IMR-90 (cell line): ENCODE results near the gene MICALL2. TPM values are rescaled to one million over a fixed set of nuclear protein-coding genes. Genes with fewer than 3 reads are reported as not detected.

Experiments
- ATAC-seq: fragments of 200-7000 bp; cut with Tn5 transposase; 2 replicates; pipeline ENCODE4 v1.9.1; 2020; ENCODE audit warnings: low read depth, mild to moderate bottlenecking, moderate library complexity
- BruUV-seq: library from RNA; stranded (reverse); fragments of 400-500 nt; replicated peaks from 2 replicates; lab custom pipeline; 2021; lab: Mats Ljungman, UMichigan
- CTCF ChIA-PET: fragments of 300-600 bp; formaldehyde crosslinking; extraction: SDS; loops from one replicate; lab custom pipeline; 2021; ENCODE audit warnings: antibody characterized with exemption; lab: Yijun Ruan, JAX
- POLR2A ChIA-PET: fragments of 300-600 bp; sonication (Branson Sonifier 250); formaldehyde crosslinking; loops from one replicate; lab custom pipeline; 2022; ENCODE audit warnings: antibody characterized with exemption; ENCODE audit not compliant: unreplicated experiment; lab: Charles Lee
- DNase-seq: peaks from one replicate; pipeline ENCODE4 v3.0.0; 2013
- H2AFZ ChIP-seq: replicated peaks from 2 replicates; pipeline ENCODE3; 2013; ENCODE audit warnings: low read length, mild to moderate bottlenecking; ENCODE audit not compliant: poor library complexity
- H2AK5ac ChIP-seq: 2 replicates; pipeline ENCODE4 v1.6.1; 2013; ENCODE audit warnings: low read depth, low read length, inconsistent platforms
- H2AK9ac ChIP-seq: replicated peaks from 2 replicates; pipeline ENCODE3; 2013; ENCODE audit warnings: mild to moderate bottlenecking, low read depth, low read length, moderate library complexity; ENCODE audit not compliant: poor library complexity
- H2BK120ac ChIP-seq: 2 replicates; pipeline ENCODE4 v1.6.1; 2013; ENCODE audit warnings: low read depth, low read length, inconsistent platforms
- H2BK15ac ChIP-seq: 3 replicates; pipeline ENCODE4 v1.6.1; 2013; ENCODE audit warnings: low read depth, low read length, inconsistent platforms
- H2BK20ac ChIP-seq: 2 replicates; pipeline ENCODE4 v1.6.1; 2013; ENCODE audit warnings: low read depth, mild to moderate bottlenecking, inconsistent platforms, low read length, moderate library complexity
- H2BK5ac ChIP-seq: 2 replicates; pipeline ENCODE4 v1.6.1; 2013; ENCODE audit warnings: mild to moderate bottlenecking, low read depth, low read length, inconsistent platforms; ENCODE audit not compliant: poor library complexity, severe bottlenecking
- H3K14ac ChIP-seq: replicated peaks from 2 replicates; pipeline ENCODE4 v1.6.1; 2013; ENCODE audit warnings: low read depth, low read length, inconsistent platforms
- H3K18ac ChIP-seq: 2 replicates; pipeline ENCODE4 v1.6.1; 2013; ENCODE audit warnings: low read depth, low read length, control low read depth
- H3K23ac ChIP-seq: 2 replicates; pipeline ENCODE4 v1.6.1; 2013; ENCODE audit warnings: low read depth, low read length, inconsistent platforms
- H3K27ac ChIP-seq: 2 replicates; pipeline ENCODE4 v1.5.1; 2013; ENCODE audit warnings: mild to moderate bottlenecking, control low read depth, low read length; ENCODE audit not compliant: insufficient read depth
- H3K27me3 ChIP-seq: 2 replicates; pipeline ENCODE4 v1.6.1; 2013; ENCODE audit warnings: low read length; ENCODE audit not compliant: control insufficient read depth, insufficient read depth
- H3K36me3 ChIP-seq: 2 replicates; pipeline ENCODE4 v1.6.1; 2013; ENCODE audit warnings: low read length, mixed read lengths; ENCODE audit not compliant: control insufficient read depth, insufficient read depth
- H3K4ac ChIP-seq: 2 replicates; pipeline ENCODE4 v1.6.1; 2013; ENCODE audit warnings: low read depth, low read length, inconsistent platforms
- H3K4me1 ChIP-seq: 2 replicates; pipeline ENCODE4 v1.6.1; 2013; ENCODE audit warnings: low read length, mixed read lengths; ENCODE audit not compliant: control insufficient read depth, insufficient read depth
- H3K4me2 ChIP-seq: 2 replicates; pipeline ENCODE4 v1.6.1; 2013; ENCODE audit warnings: low read depth, mild to moderate bottlenecking, control low read depth, low read length, moderate library complexity
- H3K4me3 ChIP-seq: 2 replicates; pipeline ENCODE4 v1.5.1; 2013; ENCODE audit warnings: low read depth, mild to moderate bottlenecking, control low read depth, low read length, moderate library complexity; ENCODE audit not compliant: insufficient read depth
- H3K56ac ChIP-seq: 2 replicates; pipeline ENCODE4 v1.6.1; 2013; ENCODE audit warnings: low read length, inconsistent platforms; ENCODE audit not compliant: insufficient read depth; ENCODE audit errors: extremely low read depth
- H3K79me1 ChIP-seq, 2 experiments: 2 replicates each; pipeline ENCODE4 v1.6.1; 2013; ENCODE audit warnings: low read length in 2 of 2, inconsistent platforms in 1 of 2, low read depth in 1 of 2
- H3K9ac ChIP-seq: 2 replicates; pipeline ENCODE4 v1.6.1; 2013; ENCODE audit warnings: low read depth, low read length, control low read depth
- H3K9me1 ChIP-seq: 2 replicates; pipeline ENCODE4 v1.6.1; 2013; ENCODE audit warnings: low read length, inconsistent platforms; ENCODE audit not compliant: insufficient read depth
- H3K9me3 ChIP-seq: 2 replicates; pipeline ENCODE4 v1.6.1; 2013; ENCODE audit warnings: low read length; ENCODE audit not compliant: control insufficient read depth, insufficient read depth
- H4K20me1 ChIP-seq: 2 replicates; pipeline ENCODE4 v1.6.1; 2013; ENCODE audit warnings: low read length, inconsistent platforms; ENCODE audit not compliant: insufficient read depth
- H4K5ac ChIP-seq: 2 replicates; pipeline ENCODE4 v1.6.1; 2013; ENCODE audit warnings: mild to moderate bottlenecking, low read depth, low read length, control low read depth
- H4K8ac ChIP-seq, 2 experiments: 2 replicates each; pipeline ENCODE4 v1.6.1; 2013; ENCODE audit warnings: low read depth in 2 of 2, low read length in 2 of 2, control low read depth in 1 of 2, inconsistent platforms in 1 of 2
- H4K91ac ChIP-seq: 2 replicates; pipeline ENCODE4 v1.6.1; 2013; ENCODE audit warnings: low read depth, low read length, inconsistent platforms; ENCODE audit not compliant: insufficient read depth
- BHLHE40 ChIP-seq: fragments of 150-350 bp; IDR thresholded peaks from 2 replicates; pipeline ENCODE4 v1.6.1; 2016; ENCODE audit warnings: mild to moderate bottlenecking, low read depth, low read length
- CEBPB ChIP-seq: IDR thresholded peaks from 2 replicates; pipeline ENCODE4 v1.6.1; 2012; ENCODE audit warnings: low read depth, low read length, improper control_type of control experiment
- NFE2L2 ChIP-seq: fragments of 150-350 bp; IDR thresholded peaks from 2 replicates; pipeline ENCODE4 v1.6.1; 2016; ENCODE audit warnings: low read depth, mild to moderate bottlenecking, low read length
- POLR2A ChIP-seq: IDR thresholded peaks from 2 replicates; pipeline ENCODE4 v1.6.1; 2012; ENCODE audit warnings: mild to moderate bottlenecking, low read depth, low read length
- RCOR1 ChIP-seq: IDR thresholded peaks from 2 replicates; pipeline ENCODE4 v1.6.1; 2012; ENCODE audit warnings: mild to moderate bottlenecking, low read length, improper control_type of control experiment; ENCODE audit not compliant: insufficient replicate concordance
- RFX5 ChIP-seq: IDR thresholded peaks from 2 replicates; pipeline ENCODE4 v1.8.0; 2012; ENCODE audit warnings: low read depth, mild to moderate bottlenecking, low read length, moderate library complexity
- USF2 ChIP-seq: fragments of 150-350 bp; IDR thresholded peaks from 2 replicates; pipeline ENCODE4 v1.6.1; 2017; ENCODE audit warnings: mild to moderate bottlenecking, antibody characterized with exemption, low read length, low read depth
- WGBS, 2 experiments: methylation state at CpG; one replicate each; pipeline versions ENCODE4 v1.1.5 to v1.1.7; 2013; ENCODE audit warnings: missing lambda C conversion rate in 2 of 2; ENCODE audit not compliant: insufficient read length in 1 of 2; ENCODE audit errors: extremely low coverage in 2 of 2; 5-methylcytosine and 5-hydroxymethylcytosine counted together
- dilution Hi-C: fragments of 300-500 bp; cut with HindIII; formaldehyde crosslinking; loops from one replicate; pipeline ENCODE4 v1.14.3; 2018; ENCODE audit warnings: low sequenced_read_pairs; ENCODE audit not compliant: unreplicated experiment
- in situ Hi-C: fragments of 300-500 bp; cut with MboI; formaldehyde crosslinking; loops from 3 replicates; pipeline ENCODE4 v1.14.3; 2019; ENCODE audit warnings: low sequenced_read_pairs, inconsistent platforms, mixed read lengths
- intact Hi-C: fragments of 100-400 bp; cut with micrococcal nuclease; formaldehyde crosslinking; loops from 2 replicates; pipeline ENCODE4 v1.10.0; 2022
- polyA plus RNA-seq, 3 experiments: library from polyadenylated mRNA; depleted of rRNA; stranded (reverse); fragments of >200 nt; gene quantifications; 2 replicates each; pipeline ENCODE4 v1.2.3, GENCODE V29; 2012; ENCODE audit warnings: low replicate concordance in 1 of 3
- total RNA-seq: library from RNA; depleted of rRNA; stranded (reverse); fragments of >200 nt; gene quantifications from 2 replicates; pipeline ENCODE4 v1.2.3, GENCODE V29; 2012

MICALL2 gene
- total and polyA plus RNA-seq, 2 of the 4 experiments (the other 2 are of a cell fraction) = 6.6 to 34.1 TPM

GRCh38 chr7:1479287-1479686, 20.0 kb upstream of the MICALL2 start:
- Histone ChIP-seq H4K20me1 (peaks cover 3% of the 10 kb centered on the region; the same call in 1 of the 2 replicates), H2BK15ac (no peak overlapping the region), H3K4me2 (no peak overlapping the region), H4K5ac (no peak overlapping the region), H3K56ac (no peak overlapping the region), H3K9me3 (no peaks in the 10 kb centered on the region), H3K9me1 (no peaks in the 10 kb centered on the region), H3K23ac (no peak overlapping the region), H3K4me3 (no peak overlapping the region), H2AFZ (no peak overlapping the region), H4K8ac (no peak overlapping the region), H3K9ac (no peak overlapping the region), H3K4ac (no peak overlapping the region), H2BK120ac (no peak overlapping the region), H2AK5ac (no peak overlapping the region), H2BK20ac (no peak overlapping the region), H2BK5ac (no peak overlapping the region), H3K4me1 (no peaks in the 10 kb centered on the region), H3K27ac (no peak overlapping the region), H3K14ac (no peak overlapping the region), H2AK9ac (no peak overlapping the region), H3K18ac (no peak overlapping the region), H3K36me3 (peaks cover 74% of the 10 kb centered on the region), H3K27me3 (no peaks in the 10 kb centered on the region), H4K91ac (no peak overlapping the region), H3K79me1 (no peaks in the 10 kb centered on the region)
- WGBS, 2 experiments = 84% methylated on average over 9 of the region's 24 CpGs; no CpG with 5 or more reads in 1 of the 2 experiments
- ATAC-seq (no peak), DNase-seq (no peak)
- ChIA-PET POLR2A (no interaction called here), CTCF (no interaction called here)
- TF ChIP-seq RCOR1 (no peak), USF2 (no peak), CEBPB (no peak), POLR2A (no peak), NFE2L2 (no peak), RFX5 (no peak), BHLHE40 (no peak)
- in situ Hi-C loops = no loop called here
- BruUV-seq = no TSS peak
- intact Hi-C loops = no loop called here
- dilution Hi-C loops = no loop called here
